GM13976 (cell line): Measurements from ENCODE around the gene ZNF544.
"Not testable (repeated sequence)": the region's sequence is repeated elsewhere in the genome, so short reads cannot be mapped to it uniquely, and the experiment has no call there.

Experiments used
- DNase-seq: peaks from one replicate; pipeline ENCODE4 v3.0.0; 2012; ENCODE audit warnings: low spot score
- CTCF ChIP-seq: IDR thresholded peaks from 2 replicates; pipeline ENCODE4 v1.5.1; 2012; ENCODE audit warnings: borderline replicate concordance, mild to moderate bottlenecking; ENCODE audit not compliant: insufficient read depth; ENCODE audit errors: extremely low read depth, missing control alignments, control extremely low read depth
- in situ Hi-C: fragments of 300-500 bp; cut with MboI; formaldehyde crosslinking; loops from one replicate; pipeline ENCODE4 v1.12.0; 2022; ENCODE audit warnings: low sequenced_read_pairs, mixed read lengths, inconsistent platforms; ENCODE audit not compliant: unreplicated experiment

ZNF544 gene

GRCh38 chr19:58248886-58249285, 20.2 kb downstream of the ZNF544 start:
- DNase-seq = no peak
- no peak for TF ChIP-seq CTCF
- in situ Hi-C loops = no loop called here

GRCh38 chr19:58252102-58252685, 23.5 kb downstream of the ZNF544 start:
- in situ Hi-C loops = no loop called here
- DNase-seq = no peak
- no peak for TF ChIP-seq CTCF

- DNase-seq, in situ Hi-C loops: not testable (repeated sequence)
These were observed 29.5 kb downstream of the ZNF544 start for GRCh38 chr19:58258259-58258658.

GRCh38 chr19:58261600-58261967, 32.9 kb downstream of the ZNF544 start:
- in situ Hi-C loops = no loop called here
- DNase-seq = no peak
- TF ChIP-seq CTCF = no peak

- in situ Hi-C loops = no loop called here
- DNase-seq = no peak
These were observed 33.5 kb downstream of the ZNF544 start for GRCh38 chr19:58261968-58262921.

GRCh38 chr19:58262922-58263296, 34.2 kb downstream of the ZNF544 start:
- DNase-seq = no peak
- TF ChIP-seq CTCF = no peak
- in situ Hi-C loops = no loop called here

More at GRCh38 chr19:58261968-58262921, 33.5 kb downstream of the ZNF544 start:
- TF ChIP-seq CTCF = no peak

GRCh38 chr19:58265100-58265499, 36.4 kb downstream of the ZNF544 start:
- in situ Hi-C loops = no loop called here
- no peak for TF ChIP-seq CTCF
- DNase-seq = no peak
